GM12874 (cell line): ENCODE measurements around the gene F3.

ENCODE experiments used
- TF ChIP-seq, protein P1 (sequence below): IDR thresholded peaks from 2 replicates; pipeline ENCODE4 v1.5.1; 2011; ENCODE audit warnings: low read depth, mild to moderate bottlenecking, control low read depth, low read length, moderate library complexity; ENCODE audit not compliant: insufficient read depth

The F3 gene

DNA sequence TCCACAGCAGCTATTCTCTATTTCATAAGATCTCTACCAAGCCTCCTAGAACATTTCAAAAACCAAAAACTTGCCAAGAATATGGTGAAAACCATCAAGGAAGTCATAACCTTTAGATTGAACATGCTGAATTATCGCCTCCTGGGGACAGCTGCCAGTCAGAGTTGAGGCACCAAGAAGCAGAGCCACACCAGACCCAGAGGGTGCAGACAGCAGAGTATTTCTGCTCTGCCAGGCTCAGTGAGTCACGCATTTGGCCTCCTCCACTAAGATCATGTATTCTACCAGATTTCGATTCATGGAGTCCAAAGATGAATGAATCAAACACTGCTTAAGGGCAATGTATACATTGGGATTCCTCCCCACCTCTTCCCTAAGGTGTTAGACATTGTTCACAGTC is 2.1 kb downstream of the F3 start:
- TF ChIP-seq, protein P1, sequence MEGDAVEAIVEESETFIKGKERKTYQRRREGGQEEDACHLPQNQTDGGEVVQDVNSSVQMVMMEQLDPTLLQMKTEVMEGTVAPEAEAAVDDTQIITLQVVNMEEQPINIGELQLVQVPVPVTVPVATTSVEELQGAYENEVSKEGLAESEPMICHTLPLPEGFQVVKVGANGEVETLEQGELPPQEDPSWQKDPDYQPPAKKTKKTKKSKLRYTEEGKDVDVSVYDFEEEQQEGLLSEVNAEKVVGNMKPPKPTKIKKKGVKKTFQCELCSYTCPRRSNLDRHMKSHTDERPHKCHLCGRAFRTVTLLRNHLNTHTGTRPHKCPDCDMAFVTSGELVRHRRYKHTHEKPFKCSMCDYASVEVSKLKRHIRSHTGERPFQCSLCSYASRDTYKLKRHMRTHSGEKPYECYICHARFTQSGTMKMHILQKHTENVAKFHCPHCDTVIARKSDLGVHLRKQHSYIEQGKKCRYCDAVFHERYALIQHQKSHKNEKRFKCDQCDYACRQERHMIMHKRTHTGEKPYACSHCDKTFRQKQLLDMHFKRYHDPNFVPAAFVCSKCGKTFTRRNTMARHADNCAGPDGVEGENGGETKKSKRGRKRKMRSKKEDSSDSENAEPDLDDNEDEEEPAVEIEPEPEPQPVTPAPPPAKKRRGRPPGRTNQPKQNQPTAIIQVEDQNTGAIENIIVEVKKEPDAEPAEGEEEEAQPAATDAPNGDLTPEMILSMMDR: no peak

DNA sequence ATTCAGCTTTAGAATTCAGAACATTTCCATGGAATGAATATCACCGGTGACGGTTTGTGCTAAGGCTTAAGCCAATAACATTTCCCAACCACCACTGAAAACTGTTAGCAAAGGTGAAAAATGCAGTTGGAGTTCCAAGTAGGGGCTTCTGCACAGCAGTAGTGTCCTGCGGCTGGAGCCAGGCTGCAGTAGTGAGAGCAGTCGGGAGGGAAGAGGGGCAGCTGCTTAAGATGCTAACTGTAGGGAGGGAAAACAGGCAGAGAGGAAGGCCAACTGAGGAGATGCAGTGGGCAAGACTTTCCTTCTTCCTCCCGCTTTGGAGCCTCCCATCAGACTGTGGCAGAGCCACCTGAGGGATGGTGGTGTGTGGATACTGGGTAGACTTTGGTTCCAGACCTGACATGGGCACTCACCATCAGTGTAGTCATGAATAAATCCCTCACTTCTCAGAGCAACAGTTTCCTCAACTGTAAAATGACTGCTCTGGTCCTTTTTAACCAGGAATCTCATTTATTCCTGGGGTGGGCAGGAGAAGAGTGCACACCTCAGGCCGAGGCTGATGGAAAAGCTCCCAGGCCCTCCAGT is 3.2 kb downstream of the F3 start:
- TF ChIP-seq, protein P1: no peak

DNA sequence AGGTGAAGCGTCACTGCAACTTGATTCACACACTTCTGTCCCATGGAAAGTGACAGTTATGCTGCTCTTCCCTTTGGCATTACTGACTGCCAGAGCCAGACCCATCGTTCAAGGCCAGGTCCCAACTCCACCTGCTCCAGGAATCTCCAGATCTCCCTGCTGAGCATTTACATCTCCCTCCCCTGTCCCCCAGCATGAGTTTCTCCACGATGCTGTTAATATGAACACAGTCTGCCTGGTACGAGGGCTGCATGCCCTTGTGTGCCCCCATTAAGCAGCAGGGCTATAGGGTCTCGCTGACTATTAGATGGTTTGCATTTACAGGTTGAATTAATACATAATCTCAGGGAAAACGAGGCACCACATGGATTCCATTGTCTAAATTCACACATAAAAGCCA is 4.3 kb downstream of the F3 start:
- TF ChIP-seq, protein P1: no peak

DNA sequence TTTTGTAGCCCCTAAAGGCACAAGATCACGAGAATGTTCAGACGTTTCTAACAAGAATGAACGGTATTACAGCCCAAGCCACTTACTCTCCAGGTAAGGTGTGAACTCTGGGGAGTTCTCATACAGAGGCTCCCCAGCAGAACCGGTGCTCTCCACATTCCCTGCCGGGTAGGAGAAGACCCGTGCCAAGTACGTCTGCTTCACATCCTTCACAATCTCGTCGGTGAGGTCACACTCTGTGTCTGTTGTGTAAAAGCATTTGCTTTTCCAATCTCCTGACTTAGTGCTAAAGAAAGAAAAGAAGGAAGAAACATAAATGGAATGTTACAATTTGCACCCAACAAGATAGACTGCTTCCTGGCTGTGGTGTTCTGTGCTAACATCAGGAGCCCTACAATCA is 5.7 kb downstream of the F3 start:
- TF ChIP-seq, protein P1: no peak

DNA sequence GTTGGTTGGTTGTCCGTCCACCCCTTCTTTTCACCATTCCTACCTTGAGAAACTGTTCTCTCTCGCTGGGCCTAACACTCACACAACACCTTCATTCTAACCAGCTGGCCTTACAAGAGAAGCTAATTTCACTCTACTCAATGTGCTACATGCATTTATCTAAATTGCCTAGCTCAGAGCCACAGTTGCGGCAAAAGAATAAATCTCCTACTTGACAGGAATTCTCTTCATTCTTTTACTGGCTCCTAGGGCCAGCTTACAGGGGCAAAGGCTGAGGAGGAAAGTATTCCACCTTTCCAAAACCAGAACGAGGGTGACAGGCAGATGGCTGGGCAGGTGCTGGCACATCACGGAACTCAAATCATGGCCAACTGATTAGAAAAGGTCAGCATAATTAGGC is 6.5 kb downstream of the F3 start:
- TF ChIP-seq, protein P1: no peak

DNA sequence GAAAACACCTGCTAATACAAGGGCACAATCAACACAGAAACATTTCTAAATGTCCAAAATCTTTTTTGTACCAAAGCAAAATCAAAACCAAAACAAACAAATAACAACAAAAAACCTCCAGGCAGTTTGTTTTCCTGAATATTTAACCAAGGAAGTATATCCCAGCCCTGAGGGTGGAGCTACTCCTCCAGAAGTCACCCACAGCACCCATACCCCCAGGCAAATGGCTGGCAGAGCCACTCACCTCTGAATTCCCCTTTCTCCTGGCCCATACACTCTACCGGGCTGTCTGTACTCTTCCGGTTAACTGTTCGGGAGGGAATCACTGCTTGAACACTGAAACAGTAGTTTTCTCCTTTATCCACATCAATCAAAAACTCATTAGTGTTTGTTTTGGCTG is 9.5 kb downstream of the F3 start:
- TF ChIP-seq, protein P1: no peak

DNA sequence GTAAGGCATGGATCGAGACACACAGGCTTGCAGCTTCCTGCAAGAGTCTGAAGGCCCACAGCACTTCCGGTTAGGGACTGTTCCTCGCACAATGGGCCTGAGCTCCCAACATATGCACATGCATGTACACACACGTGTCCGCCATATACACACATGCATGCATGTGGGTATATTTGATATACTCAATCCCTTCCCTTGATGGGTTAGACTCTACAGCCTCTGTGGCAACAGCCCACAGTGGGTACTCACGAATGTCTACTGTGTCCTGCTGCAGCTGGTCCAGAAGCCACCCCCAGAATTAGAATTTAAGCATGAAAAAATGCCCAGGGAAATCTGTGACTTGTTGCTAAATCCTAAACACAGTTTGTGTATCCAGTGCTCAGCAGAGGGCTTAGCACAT is 9.9 kb downstream of the F3 start:
- TF ChIP-seq, protein P1: no peak
